Lung (tissue), 12 donors: ENCODE results near the gene PLPPR5. TPM values are rescaled to one million over a fixed set of nuclear protein-coding genes. Genes with fewer than 3 reads are reported as not detected.

Experiments used
- ATAC-seq: fragments of 200-7000 bp; cut with Tn5 transposase; one replicate; pipeline ENCODE4 v1.9.1; 2020; ENCODE audit warnings: moderate number of reproducible peaks; ENCODE audit not compliant: insufficient read depth, low FRiP score
- DNase-seq, 3 donors: peaks; one replicate each; pipeline ENCODE4 v3.0.0-alpha.2; 2013 to 2017
- H3K27ac ChIP-seq, 2 donors: one replicate each; pipeline ENCODE4 v1.5.1; 2013; ENCODE audit warnings: mild to moderate bottlenecking in 2 of 2, moderate library complexity in 2 of 2, control low read depth in 1 of 2, inconsistent platforms in 1 of 2, low read depth in 1 of 2, low read length in 1 of 2
- H3K27me3 ChIP-seq, 3 donors: one replicate each; pipeline ENCODE4 v1.5.1; 2013; ENCODE audit warnings: low read length in 2 of 3; ENCODE audit not compliant: control insufficient read depth in 3 of 3, insufficient read depth in 3 of 3
- H3K36me3 ChIP-seq, 4 donors: one replicate each; pipeline ENCODE4 v1.5.1; 2013; ENCODE audit warnings: low read length in 4 of 4, mild to moderate bottlenecking in 1 of 4, moderate library complexity in 1 of 4; ENCODE audit not compliant: control insufficient read depth in 4 of 4, insufficient read depth in 4 of 4
- H3K4me1 ChIP-seq, 5 donors: one replicate each; pipeline ENCODE4 v1.5.1; 2013; ENCODE audit warnings: low read length in 5 of 5, mild to moderate bottlenecking in 2 of 5, moderate library complexity in 1 of 5; ENCODE audit not compliant: control insufficient read depth in 5 of 5, insufficient read depth in 5 of 5
- H3K4me3 ChIP-seq: one replicate; pipeline ENCODE4 v1.5.1; 2013; ENCODE audit warnings: mild to moderate bottlenecking, control low read depth, moderate library complexity
- H3K9ac ChIP-seq, 2 donors: one replicate each; pipeline ENCODE4 v1.5.1; 2013; ENCODE audit warnings: low read length in 2 of 2, control low read depth in 1 of 2; ENCODE audit not compliant: insufficient read depth in 1 of 2
- H3K9me3 ChIP-seq, 4 donors: one replicate each; pipeline ENCODE4 v1.5.1; 2013; ENCODE audit warnings: low read length in 3 of 4, mild to moderate bottlenecking in 1 of 4, moderate library complexity in 1 of 4; ENCODE audit not compliant: control insufficient read depth in 4 of 4, insufficient read depth in 3 of 4
- WGBS, 2 donors: extraction: QIAGEN DNeasy Blood & Tissue Kit; methylation state at CpG; one replicate each; pipeline ENCODE4 v1.1.7; 2013; 5-methylcytosine and 5-hydroxymethylcytosine counted together
- polyA plus RNA-seq, 2 donors: library from polyadenylated mRNA; stranded (reverse); fragments of 200-250 nt; gene quantifications; one replicate each; pipeline ENCODE4 v1.2.1, GENCODE V29; 2013
- total RNA-seq, 2 donors: library from RNA; depleted of rRNA in 1 of 2; stranded (reverse); fragments of >200 nt in 1 of 2; gene quantifications; one replicate each; pipeline ENCODE4 v1.2.1, GENCODE V29; 2014 to 2021
- TF ChIP-seq, protein P1 (sequence below): IDR thresholded peaks from 2 replicates; pipeline ENCODE4 v1.5.1; 2012; ENCODE audit warnings: mild to moderate bottlenecking; ENCODE audit errors: control extremely low read depth, extremely low read depth
- donor health status: control.
- donor health status: control.
- donor health status: Bipolar disorder and iron deficiency.
- donor health status: healthy.
- donor health status: DM: yes; HTN: yes; CAD: no.

PLPPR5 gene
- total and polyA plus RNA-seq, 4 donors = 0.05 to 1.4 (median 0.21) TPM; not detected in 1

DNA sequence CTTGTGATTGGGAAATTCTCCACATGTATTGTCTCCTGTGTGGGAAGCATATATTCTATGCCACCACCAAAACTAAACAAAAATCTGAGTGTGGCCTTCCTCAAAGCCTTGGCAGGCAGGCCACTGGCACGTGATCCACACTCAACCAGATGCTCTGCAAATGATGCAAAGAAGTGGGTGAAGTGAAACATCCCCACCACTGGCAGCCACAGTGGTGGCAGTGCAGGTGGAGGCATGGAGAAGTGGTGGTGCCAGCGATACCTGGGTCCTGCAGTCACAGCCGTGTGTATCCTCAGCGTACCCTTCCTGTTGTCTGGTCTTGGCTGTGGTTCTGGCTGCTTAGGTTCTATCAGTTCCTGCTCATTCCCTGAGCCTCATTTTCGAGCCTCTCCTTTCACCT, 65.2 kb downstream of the PLPPR5 start:
- 88 to 93% methylated on average over 5 of the region's 5 CpGs for WGBS, 2 donors
- Histone ChIP-seq H3K9ac (no peak overlapping the region), H3K27ac (no peak overlapping the region), H3K4me1 (no peaks in the 10 kb centered on the region), H3K36me3 (no peaks in the 10 kb centered on the region), H3K27me3 (no peaks in the 10 kb centered on the region), H3K9me3 (peaks cover 0 to 2% (median 0%) of the 10 kb centered on the region in 4 donors), H3K4me3 (no peak overlapping the region)
- ATAC-seq (no peak), DNase-seq (no peak)
- TF ChIP-seq, protein P1, sequence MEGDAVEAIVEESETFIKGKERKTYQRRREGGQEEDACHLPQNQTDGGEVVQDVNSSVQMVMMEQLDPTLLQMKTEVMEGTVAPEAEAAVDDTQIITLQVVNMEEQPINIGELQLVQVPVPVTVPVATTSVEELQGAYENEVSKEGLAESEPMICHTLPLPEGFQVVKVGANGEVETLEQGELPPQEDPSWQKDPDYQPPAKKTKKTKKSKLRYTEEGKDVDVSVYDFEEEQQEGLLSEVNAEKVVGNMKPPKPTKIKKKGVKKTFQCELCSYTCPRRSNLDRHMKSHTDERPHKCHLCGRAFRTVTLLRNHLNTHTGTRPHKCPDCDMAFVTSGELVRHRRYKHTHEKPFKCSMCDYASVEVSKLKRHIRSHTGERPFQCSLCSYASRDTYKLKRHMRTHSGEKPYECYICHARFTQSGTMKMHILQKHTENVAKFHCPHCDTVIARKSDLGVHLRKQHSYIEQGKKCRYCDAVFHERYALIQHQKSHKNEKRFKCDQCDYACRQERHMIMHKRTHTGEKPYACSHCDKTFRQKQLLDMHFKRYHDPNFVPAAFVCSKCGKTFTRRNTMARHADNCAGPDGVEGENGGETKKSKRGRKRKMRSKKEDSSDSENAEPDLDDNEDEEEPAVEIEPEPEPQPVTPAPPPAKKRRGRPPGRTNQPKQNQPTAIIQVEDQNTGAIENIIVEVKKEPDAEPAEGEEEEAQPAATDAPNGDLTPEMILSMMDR = no peak

DNA sequence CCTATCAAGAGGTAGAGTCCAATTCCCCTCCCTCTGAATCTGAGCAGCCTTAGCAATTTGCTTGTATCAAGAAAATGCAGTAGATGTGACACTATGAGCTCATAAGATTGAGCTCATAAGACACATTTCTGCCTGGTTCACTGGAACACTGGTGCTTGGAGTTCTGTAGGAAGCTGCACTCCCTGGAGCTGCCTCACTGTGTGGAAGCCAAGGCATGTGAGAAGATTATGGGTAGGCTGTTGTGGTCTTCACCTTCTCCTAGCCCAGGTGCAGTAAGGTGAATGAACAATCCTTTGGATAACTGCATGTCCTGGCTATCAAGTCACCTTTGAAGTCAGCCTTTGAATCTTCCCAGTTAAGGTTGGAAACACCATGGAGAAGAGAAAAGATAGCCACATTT, 67.3 kb downstream of the PLPPR5 start:
- Histone ChIP-seq H3K27me3 (no peaks in the 10 kb centered on the region), H3K9me3 (peaks cover 0 to 4% (median 0%) of the 10 kb centered on the region in 4 donors), H3K27ac (no peak overlapping the region), H3K36me3 (no peaks in the 10 kb centered on the region), H3K4me3 (no peak overlapping the region), H3K4me1 (no peaks in the 10 kb centered on the region), H3K9ac (no peak overlapping the region)
- ATAC-seq (no peak), DNase-seq (no peak)
- TF ChIP-seq, protein P1 = no peak

DNA sequence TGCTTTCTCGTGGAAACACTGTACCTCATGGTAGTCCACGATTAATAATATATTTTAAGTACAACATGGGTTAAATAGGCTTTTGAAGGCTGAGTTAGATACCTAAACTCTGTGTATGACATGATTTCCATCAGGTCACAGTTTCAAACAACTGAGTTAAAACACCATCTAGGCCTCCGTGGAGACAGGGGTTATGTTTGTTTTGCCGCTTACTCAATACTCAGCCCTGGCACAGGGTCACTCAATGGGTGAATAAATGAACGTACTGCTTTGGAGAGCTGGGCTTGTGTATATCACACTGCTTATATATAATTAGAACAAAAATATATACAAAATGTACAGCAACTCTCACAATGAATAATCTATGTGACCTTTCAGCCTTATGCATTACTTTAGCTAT, 72.5 kb downstream of the PLPPR5 start:
- no peaks in the 10 kb centered on the region for H3K36me3 ChIP-seq
- H3K4me3 ChIP-seq = no peak overlapping the region
- ATAC-seq (no peak), DNase-seq (no peak)
- H3K4me1 ChIP-seq = peaks cover 0 to 13% (median 0%) of the 10 kb centered on the region in 5 donors
- 71 to 83% methylated on average over 5 of the region's 5 CpGs for WGBS, 2 donors
- no peak overlapping the region for H3K9ac ChIP-seq
- TF ChIP-seq, protein P1 = no peak
- no peaks in the 10 kb centered on the region for H3K27me3 ChIP-seq
- no peak overlapping the region for H3K27ac ChIP-seq
- peaks cover 0 to 2% (median 0%) of the 10 kb centered on the region in 4 donors for H3K9me3 ChIP-seq
